Bronchial epithelial cell (primary cell): ENCODE data around the gene NLN. TPM values are rescaled to one million over a fixed set of nuclear protein-coding genes. Genes with fewer than 3 reads are reported as not detected.
A peak's percentile ranks its signal among the peaks of the same experiment; 100 is the strongest.
"Not testable (repeated sequence)": the region's sequence is repeated elsewhere in the genome, so short reads cannot be mapped to it uniquely, and the experiment has no call there.

ENCODE experiments used
- DNase-seq: peaks from one replicate; pipeline ENCODE4 v3.0.0-alpha.2; 2010; ENCODE audit warnings: low read depth
- FAIRE-seq: peaks from 2 replicates; lab custom pipeline; 2011; peaks lifted over from hg19 to GRCh38; lab: Jason Lieb, UNC
- H3K27me3 ChIP-seq: 2 replicates; pipeline ENCODE4 v1.5.1; 2011; ENCODE audit warnings: low read length; ENCODE audit not compliant: control insufficient read depth, insufficient read depth
- H3K36me3 ChIP-seq: 2 replicates; pipeline ENCODE4 v1.5.1; 2011; ENCODE audit warnings: low read length; ENCODE audit not compliant: control insufficient read depth, insufficient read depth
- H3K4me3 ChIP-seq: 2 replicates; pipeline ENCODE4 v1.5.1; 2011; ENCODE audit warnings: mild to moderate bottlenecking, low read depth, low read length, control low read depth
- total RNA-seq: library from RNA; depleted of rRNA; stranded (reverse); fragments of >200 nt; gene quantifications from 2 replicates; pipeline ENCODE4 v1.2.1, GENCODE V29; 2014
- TF ChIP-seq, protein P1 (sequence below): IDR thresholded peaks from 2 replicates; pipeline ENCODE4 v1.5.1; 2011; ENCODE audit warnings: mild to moderate bottlenecking, moderate library complexity, low read length, control low read depth, inconsistent platforms; ENCODE audit not compliant: insufficient read depth, severe bottlenecking

NLN gene
- total RNA-seq, 1 donor from 2014 or later = 40.3 TPM

DNA sequence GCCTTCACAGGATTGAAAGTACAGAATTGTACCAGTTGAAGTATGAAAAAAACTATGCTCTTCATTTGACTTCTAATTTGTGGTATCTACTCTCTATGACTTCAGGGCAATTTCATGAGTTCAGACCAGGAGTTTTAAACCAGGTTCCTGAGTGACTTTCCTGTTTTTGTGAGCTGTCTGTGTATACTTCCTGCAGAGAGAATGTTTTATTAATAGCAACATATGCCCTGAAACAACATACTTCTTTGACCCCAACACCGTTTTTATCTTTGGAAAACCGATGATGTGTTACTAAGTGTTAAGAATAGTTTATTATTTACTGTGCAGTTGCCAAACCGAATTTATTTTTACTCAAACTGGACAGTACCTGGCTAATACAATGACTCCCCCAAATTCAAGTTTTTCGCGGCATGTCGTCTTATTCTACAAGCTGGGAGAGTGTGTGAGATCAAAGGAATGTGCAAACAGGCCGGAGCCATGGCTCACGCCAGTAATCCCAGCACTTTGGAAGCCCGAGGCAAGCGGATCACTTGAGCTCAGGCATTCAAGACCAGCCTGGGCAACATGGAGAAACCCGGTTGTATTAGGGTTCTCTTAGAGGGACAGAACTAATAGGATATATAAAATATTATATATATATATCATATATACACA is 145.7 kb downstream of the NLN start:
- DNase-seq (no peak), FAIRE-seq (no peak)
- Histone ChIP-seq H3K4me3 (no peak overlapping the region), H3K27me3 (no peaks in the 10 kb centered on the region), H3K36me3 (no peaks in the 10 kb centered on the region)
- TF ChIP-seq, protein P1, sequence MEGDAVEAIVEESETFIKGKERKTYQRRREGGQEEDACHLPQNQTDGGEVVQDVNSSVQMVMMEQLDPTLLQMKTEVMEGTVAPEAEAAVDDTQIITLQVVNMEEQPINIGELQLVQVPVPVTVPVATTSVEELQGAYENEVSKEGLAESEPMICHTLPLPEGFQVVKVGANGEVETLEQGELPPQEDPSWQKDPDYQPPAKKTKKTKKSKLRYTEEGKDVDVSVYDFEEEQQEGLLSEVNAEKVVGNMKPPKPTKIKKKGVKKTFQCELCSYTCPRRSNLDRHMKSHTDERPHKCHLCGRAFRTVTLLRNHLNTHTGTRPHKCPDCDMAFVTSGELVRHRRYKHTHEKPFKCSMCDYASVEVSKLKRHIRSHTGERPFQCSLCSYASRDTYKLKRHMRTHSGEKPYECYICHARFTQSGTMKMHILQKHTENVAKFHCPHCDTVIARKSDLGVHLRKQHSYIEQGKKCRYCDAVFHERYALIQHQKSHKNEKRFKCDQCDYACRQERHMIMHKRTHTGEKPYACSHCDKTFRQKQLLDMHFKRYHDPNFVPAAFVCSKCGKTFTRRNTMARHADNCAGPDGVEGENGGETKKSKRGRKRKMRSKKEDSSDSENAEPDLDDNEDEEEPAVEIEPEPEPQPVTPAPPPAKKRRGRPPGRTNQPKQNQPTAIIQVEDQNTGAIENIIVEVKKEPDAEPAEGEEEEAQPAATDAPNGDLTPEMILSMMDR = no peak

GRCh38 chr5:65868509-65868908 is 146.5 kb downstream of the NLN start:
- TF ChIP-seq, protein P1 = no peak
- H3K27me3 ChIP-seq = no peaks in the 10 kb centered on the region
- H3K4me3 ChIP-seq = no peak overlapping the region
- DNase-seq (no peak), FAIRE-seq (no peak)
- no peaks in the 10 kb centered on the region for H3K36me3 ChIP-seq

GRCh38 chr5:65871182-65871581 is 149.2 kb downstream of the NLN start:
- Histone ChIP-seq H3K4me3 (no peak overlapping the region), H3K27me3 (no peaks in the 10 kb centered on the region), H3K36me3 (no peaks in the 10 kb centered on the region)
- TF ChIP-seq, protein P1 = no peak
- FAIRE-seq (no peak), DNase-seq (peak; percentile 85)

GRCh38 chr5:65871776-65872175 is 149.8 kb downstream of the NLN start:
- H3K4me3 ChIP-seq, H3K36me3 ChIP-seq, H3K27me3 ChIP-seq, FAIRE-seq: not testable (repeated sequence)
- DNase-seq = peak; percentile 15

GRCh38 chr5:65873181-65873750 is 151.3 kb downstream of the NLN start:
- FAIRE-seq (no peak), DNase-seq (peak; percentile 79)
- TF ChIP-seq, protein P1 = no peak
- Histone ChIP-seq H3K4me3 (no peak overlapping the region), H3K36me3 (no peaks in the 10 kb centered on the region), H3K27me3 (no peaks in the 10 kb centered on the region)

DNA sequence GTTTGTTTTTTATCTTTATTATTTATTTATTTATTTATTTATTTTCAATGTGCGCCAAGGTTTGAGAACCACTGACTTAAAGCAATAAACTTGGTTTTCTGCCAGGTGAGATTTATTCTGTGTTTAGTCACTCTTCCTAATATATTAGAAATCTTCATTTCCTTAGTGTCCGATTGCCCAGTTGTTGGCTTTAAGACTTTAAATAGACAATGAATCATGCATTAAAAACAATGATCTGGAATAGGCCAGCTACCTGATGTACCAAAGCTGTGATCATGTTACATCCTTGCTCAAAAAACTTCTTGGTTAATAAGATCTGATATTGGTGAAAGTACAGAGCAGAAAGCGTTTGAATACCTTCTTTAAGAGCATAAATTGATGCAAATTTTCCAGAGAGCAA is 152.2 kb downstream of the NLN start:
- DNase-seq (peak; percentile 82), FAIRE-seq (no peak)
- Histone ChIP-seq H3K27me3 (no peaks in the 10 kb centered on the region), H3K36me3 (no peaks in the 10 kb centered on the region), H3K4me3 (no peak overlapping the region)
- TF ChIP-seq, protein P1 = no peak
